Glutamatergic neuron (in vitro differentiated cells): ENCODE results near the gene SFMBT2. TPM values are rescaled to one million over a fixed set of nuclear protein-coding genes. Genes with fewer than 3 reads are reported as not detected.

Source experiments
- DNase-seq: peaks from one replicate; pipeline ENCODE4 v3.0.0; 2022
- H3K27ac Mint-ChIP-seq: one replicate; pipeline ENCODE4 v1.8.0; 2020; ENCODE audit warnings: mild to moderate bottlenecking, mixed read lengths, inconsistent platforms; ENCODE audit not compliant: unreplicated experiment
- H3K27me3 Mint-ChIP-seq: one replicate; pipeline ENCODE4 v1.8.0; 2020; ENCODE audit warnings: mild to moderate bottlenecking, moderate library complexity, mixed read lengths, inconsistent platforms; ENCODE audit not compliant: unreplicated experiment
- H3K36me3 Mint-ChIP-seq: one replicate; pipeline ENCODE4 v1.8.0; 2020; ENCODE audit warnings: mild to moderate bottlenecking, mixed read lengths, inconsistent platforms; ENCODE audit not compliant: unreplicated experiment
- H3K4me1 Mint-ChIP-seq: one replicate; pipeline ENCODE4 v1.8.0; 2020; ENCODE audit warnings: mild to moderate bottlenecking, low read depth, mixed read lengths, inconsistent platforms; ENCODE audit not compliant: unreplicated experiment
- H3K4me3 Mint-ChIP-seq: one replicate; pipeline ENCODE4 v1.8.0; 2020; ENCODE audit warnings: mild to moderate bottlenecking, mixed read lengths, inconsistent platforms; ENCODE audit not compliant: unreplicated experiment
- H3K9me3 Mint-ChIP-seq: one replicate; pipeline ENCODE4 v1.8.0; 2020; ENCODE audit warnings: mild to moderate bottlenecking, moderate library complexity, mixed read lengths, inconsistent platforms; ENCODE audit not compliant: unreplicated experiment
- total RNA-seq: library from RNA; stranded (reverse); fragmentation: NEBNext Ultra II Directional; extraction: Animal tissue kit (Norgen Biotek cat#: 25700); gene quantifications from one replicate; pipeline ENCODE4 v1.2.1, GENCODE V29; 2021; ENCODE audit not compliant: unreplicated experiment
- TF ChIP-seq, protein P1 (sequence below): fragments of 200-600 bp; sonication (generic); IDR thresholded peaks from one replicate; pipeline ENCODE4 v1.5.0; 2021; ENCODE audit not compliant: partially characterized antibody, unreplicated experiment

Gene SFMBT2
- total RNA-seq, 1 donor from 2014 or later = 9.1 TPM

DNA sequence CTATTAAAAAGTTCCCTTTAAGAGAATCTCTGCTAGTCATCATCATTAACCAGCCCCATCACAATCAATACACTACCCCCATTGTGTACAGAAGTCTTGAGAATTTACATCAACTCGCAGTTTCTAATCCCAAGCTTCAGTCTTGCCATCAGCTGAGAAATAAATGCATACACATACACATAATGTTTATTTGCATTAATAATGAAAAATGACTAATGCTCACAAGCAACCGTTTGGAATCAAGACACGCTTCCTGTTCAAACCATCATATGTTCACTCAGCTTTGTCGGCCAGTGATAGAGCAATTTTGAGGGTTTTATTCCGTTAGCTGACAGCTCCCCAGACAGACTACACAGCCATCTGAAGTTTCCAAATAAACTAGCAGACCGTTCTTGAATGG lies 287.1 kb downstream of the SFMBT2 start:
- H3K27me3 Mint-ChIP-seq = peaks cover 2% of the 10 kb centered on the region
- H3K9me3 Mint-ChIP-seq = no peaks in the 10 kb centered on the region
- H3K36me3 Mint-ChIP-seq = no peaks in the 10 kb centered on the region

DNA sequence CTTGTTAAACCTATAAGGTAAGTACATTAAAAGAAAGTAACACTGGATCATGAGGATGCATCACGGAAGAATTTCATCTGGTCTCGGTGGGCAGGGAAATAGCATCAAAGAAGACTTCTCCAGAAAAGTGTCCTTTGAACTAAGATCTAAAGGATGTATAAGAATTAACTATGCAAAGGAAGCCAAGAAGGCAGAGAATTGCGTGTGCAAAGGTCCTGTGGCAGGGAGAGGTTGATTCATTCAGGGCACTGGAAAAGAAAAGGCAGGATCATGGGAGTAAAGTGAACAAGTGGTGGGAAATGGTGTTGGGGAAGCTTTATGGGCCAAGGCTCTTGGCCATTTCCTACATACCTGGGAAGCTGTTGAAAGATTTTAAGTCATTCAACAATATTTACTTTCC lies 288.3 kb downstream of the SFMBT2 start:
- TF ChIP-seq, protein P1, sequence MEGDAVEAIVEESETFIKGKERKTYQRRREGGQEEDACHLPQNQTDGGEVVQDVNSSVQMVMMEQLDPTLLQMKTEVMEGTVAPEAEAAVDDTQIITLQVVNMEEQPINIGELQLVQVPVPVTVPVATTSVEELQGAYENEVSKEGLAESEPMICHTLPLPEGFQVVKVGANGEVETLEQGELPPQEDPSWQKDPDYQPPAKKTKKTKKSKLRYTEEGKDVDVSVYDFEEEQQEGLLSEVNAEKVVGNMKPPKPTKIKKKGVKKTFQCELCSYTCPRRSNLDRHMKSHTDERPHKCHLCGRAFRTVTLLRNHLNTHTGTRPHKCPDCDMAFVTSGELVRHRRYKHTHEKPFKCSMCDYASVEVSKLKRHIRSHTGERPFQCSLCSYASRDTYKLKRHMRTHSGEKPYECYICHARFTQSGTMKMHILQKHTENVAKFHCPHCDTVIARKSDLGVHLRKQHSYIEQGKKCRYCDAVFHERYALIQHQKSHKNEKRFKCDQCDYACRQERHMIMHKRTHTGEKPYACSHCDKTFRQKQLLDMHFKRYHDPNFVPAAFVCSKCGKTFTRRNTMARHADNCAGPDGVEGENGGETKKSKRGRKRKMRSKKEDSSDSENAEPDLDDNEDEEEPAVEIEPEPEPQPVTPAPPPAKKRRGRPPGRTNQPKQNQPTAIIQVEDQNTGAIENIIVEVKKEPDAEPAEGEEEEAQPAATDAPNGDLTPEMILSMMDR = no peak
- no peaks in the 10 kb centered on the region for H3K9me3 Mint-ChIP-seq
- H3K27ac Mint-ChIP-seq = no peak overlapping the region
- no peak overlapping the region for H3K4me3 Mint-ChIP-seq
- no peaks in the 10 kb centered on the region for H3K4me1 Mint-ChIP-seq
- H3K36me3 Mint-ChIP-seq = no peaks in the 10 kb centered on the region
- DNase-seq = no peak
- H3K27me3 Mint-ChIP-seq = peaks cover 2% of the 10 kb centered on the region

More for the DNA sequence above, 287.1 kb downstream of the SFMBT2 start:
- Mint-ChIP-seq H3K27ac (no peak overlapping the region), H3K4me3 (no peak overlapping the region), H3K4me1 (no peaks in the 10 kb centered on the region)
- DNase-seq = no peak
- TF ChIP-seq, protein P1 = no peak

GRCh38 chr10:7121154-7121797 lies 289.6 kb downstream of the SFMBT2 start:
- H3K36me3 Mint-ChIP-seq = no peaks in the 10 kb centered on the region
- H3K9me3 Mint-ChIP-seq = no peaks in the 10 kb centered on the region
- TF ChIP-seq, protein P1 = peak; percentile 72
- DNase-seq = peak; percentile 82
- no peak overlapping the region for H3K27ac Mint-ChIP-seq
- peaks cover 2% of the 10 kb centered on the region for H3K27me3 Mint-ChIP-seq
- H3K4me3 Mint-ChIP-seq = no peak overlapping the region
- H3K4me1 Mint-ChIP-seq = no peaks in the 10 kb centered on the region

- H3K4me1 Mint-ChIP-seq = no peaks in the 10 kb centered on the region
- H3K27me3 Mint-ChIP-seq = peaks cover 2% of the 10 kb centered on the region
- no peak overlapping the region for H3K27ac Mint-ChIP-seq
- DNase-seq = no peak
- no peaks in the 10 kb centered on the region for H3K9me3 Mint-ChIP-seq
- TF ChIP-seq, protein P1 = no peak
- no peaks in the 10 kb centered on the region for H3K36me3 Mint-ChIP-seq
- no peak overlapping the region for H3K4me3 Mint-ChIP-seq
Measured at GRCh38 chr10:7119325-7120015, 291.4 kb downstream of the SFMBT2 start.
